Fibroblast of lung (primary cell): ENCODE data around the gene TGFB3.

Experiments
- EZH2 ChIP-seq: IDR thresholded peaks from 2 replicates; pipeline ENCODE4 v1.5.1; 2012; ENCODE audit warnings: low read length, control low read depth, mild to moderate bottlenecking; ENCODE audit errors: missing control alignments
- TF ChIP-seq, protein P1 (sequence below), 2 donors: IDR thresholded peaks in 1 of 2; conservative IDR thresholded peaks in 1 of 2; 1 replicate in 1 of 2; 2 replicates in 1 of 2; pipeline ENCODE4 v1.5.1; 2011 to 2012; ENCODE audit warnings: low read length in 2 of 2, control low read depth in 1 of 2, inconsistent platforms in 1 of 2, low read depth in 1 of 2, mild to moderate bottlenecking in 1 of 2

DNA sequence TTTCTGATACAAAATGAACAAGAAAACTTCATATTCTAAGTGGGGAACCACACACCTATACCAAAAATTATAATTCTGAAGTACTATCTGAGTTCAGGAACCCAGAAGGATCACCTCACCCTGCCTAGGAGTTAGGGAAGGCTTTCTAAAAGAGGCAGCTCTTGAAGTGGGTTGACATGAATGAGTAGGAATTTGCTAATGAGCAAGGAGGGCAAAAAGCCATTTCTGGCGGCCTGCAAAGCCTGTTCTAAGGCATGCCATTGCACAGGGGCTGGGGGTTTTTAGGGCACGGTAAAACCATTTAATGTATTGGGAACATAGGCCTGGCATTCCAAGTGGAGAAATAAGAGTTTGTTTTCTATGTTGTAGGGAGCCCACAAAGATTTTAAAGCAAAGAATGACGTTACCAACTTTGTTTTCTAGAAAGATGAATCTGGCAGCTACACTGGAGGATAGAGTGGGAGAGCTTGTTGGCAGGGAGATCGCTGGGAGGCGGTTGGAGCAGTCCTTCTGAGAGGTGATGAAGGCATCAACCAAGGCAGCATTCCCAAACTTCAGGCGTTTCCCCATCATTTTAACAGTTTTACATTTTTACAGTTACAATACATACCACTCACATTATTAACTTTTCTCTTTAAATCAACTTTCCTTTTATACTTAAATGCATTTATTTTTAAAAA is 17.9 kb upstream of the TGFB3 start:
- TF ChIP-seq, protein P1, sequence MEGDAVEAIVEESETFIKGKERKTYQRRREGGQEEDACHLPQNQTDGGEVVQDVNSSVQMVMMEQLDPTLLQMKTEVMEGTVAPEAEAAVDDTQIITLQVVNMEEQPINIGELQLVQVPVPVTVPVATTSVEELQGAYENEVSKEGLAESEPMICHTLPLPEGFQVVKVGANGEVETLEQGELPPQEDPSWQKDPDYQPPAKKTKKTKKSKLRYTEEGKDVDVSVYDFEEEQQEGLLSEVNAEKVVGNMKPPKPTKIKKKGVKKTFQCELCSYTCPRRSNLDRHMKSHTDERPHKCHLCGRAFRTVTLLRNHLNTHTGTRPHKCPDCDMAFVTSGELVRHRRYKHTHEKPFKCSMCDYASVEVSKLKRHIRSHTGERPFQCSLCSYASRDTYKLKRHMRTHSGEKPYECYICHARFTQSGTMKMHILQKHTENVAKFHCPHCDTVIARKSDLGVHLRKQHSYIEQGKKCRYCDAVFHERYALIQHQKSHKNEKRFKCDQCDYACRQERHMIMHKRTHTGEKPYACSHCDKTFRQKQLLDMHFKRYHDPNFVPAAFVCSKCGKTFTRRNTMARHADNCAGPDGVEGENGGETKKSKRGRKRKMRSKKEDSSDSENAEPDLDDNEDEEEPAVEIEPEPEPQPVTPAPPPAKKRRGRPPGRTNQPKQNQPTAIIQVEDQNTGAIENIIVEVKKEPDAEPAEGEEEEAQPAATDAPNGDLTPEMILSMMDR (conservative IDR thresholded peaks at IDR 0.05 in 1 of 2, IDR thresholded peaks at IDR 0.05 in 1 of 2; ENCODE audit: low read depth in 1 of 2, low read length in 2 of 2): no peak
- no peak for TF ChIP-seq EZH2
